A549 (cell line): Measurements from ENCODE around the gene TUT4.

Experiments
- EP300 ChIP-seq, 2 experiments: fragments of >200 bp; sonication (Bioruptor Twin); formaldehyde crosslinking; IDR thresholded peaks; 2 replicates in 1 of 2; 3 replicates in 1 of 2; pipeline ENCODE4 v1.6.1; 2016 to 2017
- ESRRA ChIP-seq: fragments of 150-350 bp; IDR thresholded peaks from 2 replicates; pipeline ENCODE4 v1.6.1; 2014; ENCODE audit warnings: mild to moderate bottlenecking, low read length, borderline replicate concordance
- HDAC2 ChIP-seq: fragments of 200-600 bp; sonication (generic); IDR thresholded peaks from 2 replicates; pipeline ENCODE4 v1.6.1; 2016
- JUNB ChIP-seq: fragments of >200 bp; sonication (Bioruptor Twin); formaldehyde crosslinking; IDR thresholded peaks from 2 replicates; pipeline ENCODE4 v1.6.1; 2016
- TF ChIP-seq, protein P1 (sequence below): fragments of >200 bp; sonication (Bioruptor Twin); formaldehyde crosslinking; IDR thresholded peaks from 3 replicates; pipeline ENCODE4 v1.5.1; 2016
- TF ChIP-seq, protein P2 (sequence below): IDR thresholded peaks from 2 replicates; pipeline ENCODE4 v1.6.1; 2012

DNA sequence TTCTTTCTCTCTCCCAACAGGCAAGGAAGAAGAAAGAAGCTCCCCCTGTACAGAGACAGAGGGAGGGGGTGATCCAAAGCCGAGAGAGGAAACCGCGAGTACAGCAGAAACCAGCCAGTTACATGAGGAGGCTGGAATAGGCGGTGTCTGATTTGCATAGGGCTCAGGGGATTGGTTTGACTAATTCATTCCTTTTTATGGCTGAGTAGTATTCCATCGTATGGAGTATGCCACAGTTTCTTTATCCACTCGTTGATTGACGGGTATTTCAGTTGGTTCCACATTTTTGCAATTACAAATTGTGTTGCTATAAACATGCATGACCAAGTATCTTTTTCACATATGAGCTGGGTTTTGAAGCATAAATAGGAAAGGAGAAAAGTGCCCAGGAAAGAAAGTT, 45.8 kb upstream of the TUT4 start:
- TF ChIP-seq JUNB: no peak
- no peak for TF ChIP-seq EP300 (IDR thresholded peaks at IDR 0.05)
- TF ChIP-seq, protein P1, sequence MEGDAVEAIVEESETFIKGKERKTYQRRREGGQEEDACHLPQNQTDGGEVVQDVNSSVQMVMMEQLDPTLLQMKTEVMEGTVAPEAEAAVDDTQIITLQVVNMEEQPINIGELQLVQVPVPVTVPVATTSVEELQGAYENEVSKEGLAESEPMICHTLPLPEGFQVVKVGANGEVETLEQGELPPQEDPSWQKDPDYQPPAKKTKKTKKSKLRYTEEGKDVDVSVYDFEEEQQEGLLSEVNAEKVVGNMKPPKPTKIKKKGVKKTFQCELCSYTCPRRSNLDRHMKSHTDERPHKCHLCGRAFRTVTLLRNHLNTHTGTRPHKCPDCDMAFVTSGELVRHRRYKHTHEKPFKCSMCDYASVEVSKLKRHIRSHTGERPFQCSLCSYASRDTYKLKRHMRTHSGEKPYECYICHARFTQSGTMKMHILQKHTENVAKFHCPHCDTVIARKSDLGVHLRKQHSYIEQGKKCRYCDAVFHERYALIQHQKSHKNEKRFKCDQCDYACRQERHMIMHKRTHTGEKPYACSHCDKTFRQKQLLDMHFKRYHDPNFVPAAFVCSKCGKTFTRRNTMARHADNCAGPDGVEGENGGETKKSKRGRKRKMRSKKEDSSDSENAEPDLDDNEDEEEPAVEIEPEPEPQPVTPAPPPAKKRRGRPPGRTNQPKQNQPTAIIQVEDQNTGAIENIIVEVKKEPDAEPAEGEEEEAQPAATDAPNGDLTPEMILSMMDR: no peak
- no peak for TF ChIP-seq ESRRA
- TF ChIP-seq HDAC2: no peak
- TF ChIP-seq, protein P2, sequence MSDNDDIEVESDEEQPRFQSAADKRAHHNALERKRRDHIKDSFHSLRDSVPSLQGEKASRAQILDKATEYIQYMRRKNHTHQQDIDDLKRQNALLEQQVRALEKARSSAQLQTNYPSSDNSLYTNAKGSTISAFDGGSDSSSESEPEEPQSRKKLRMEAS: no peak
